Erythroblast (primary cell): ENCODE results near the gene GAD1.

ENCODE experiments used
- GATA1 ChIP-seq: IDR thresholded peaks from 2 replicates; pipeline ENCODE4 v1.6.1; 2011; ENCODE audit warnings: low read depth, mild to moderate bottlenecking, control low read depth, low read length, moderate library complexity
- POLR2A ChIP-seq: IDR thresholded peaks from 2 replicates; pipeline ENCODE4 v1.6.1; 2011; ENCODE audit warnings: mild to moderate bottlenecking, low read length

- TF ChIP-seq POLR2A (no peak), GATA1 (no peak)
These were observed 27.0 kb downstream of the GAD1 start for GRCh38 chr2:170843656-170844055.
